CD4-positive, alpha-beta memory T cell (primary cell): ENCODE measurements around the gene NFATC1. TPM values are rescaled to one million over a fixed set of nuclear protein-coding genes. Genes with fewer than 3 reads are reported as not detected.

Experiments used
- CTCF ChIA-PET: fragments of 350-600 bp; sonication (Branson Sonifier 250); formaldehyde crosslinking; loops from one replicate; lab custom pipeline; 2021; ENCODE audit warnings: inconsistent platforms; ENCODE audit not compliant: partially characterized antibody; lab: Charles Lee
- POLR2A ChIA-PET: fragments of 350-600 bp; sonication (Branson Sonifier 250); formaldehyde crosslinking; loops from one replicate; lab custom pipeline; 2021; ENCODE audit not compliant: partially characterized antibody; lab: Charles Lee
- DNase-seq, 5 donors: peaks; one replicate each; pipeline versions ENCODE4 v3.0.0 to v3.0.0-alpha.2; 2020 to 2022; ENCODE audit warnings: mixed read lengths in 1 of 5
- H3K27ac ChIP-seq: one replicate; pipeline ENCODE4 v1.7.0; 2013; ENCODE audit warnings: low read depth, low read length
- H3K27me3 ChIP-seq: 2 replicates; pipeline ENCODE4 v1.7.0; 2013; ENCODE audit warnings: mild to moderate bottlenecking, low read length, moderate library complexity; ENCODE audit not compliant: insufficient read depth
- H3K36me3 ChIP-seq: 2 replicates; pipeline ENCODE4 v1.7.0; 2013; ENCODE audit warnings: mild to moderate bottlenecking, low read length, moderate library complexity; ENCODE audit not compliant: insufficient read depth
- H3K4me1 ChIP-seq: 2 replicates; pipeline ENCODE4 v1.7.0; 2013; ENCODE audit warnings: mild to moderate bottlenecking, low read length, moderate library complexity; ENCODE audit not compliant: insufficient read depth
- H3K4me3 ChIP-seq, 2 donors: one replicate each; pipeline ENCODE4 v1.7.0; 2013; ENCODE audit warnings: low read length in 2 of 2, mild to moderate bottlenecking in 1 of 2
- H3K9me3 ChIP-seq, 2 donors: one replicate each; pipeline ENCODE4 v1.7.0; 2013; ENCODE audit warnings: low read length in 2 of 2, control low read depth in 1 of 2; ENCODE audit not compliant: control insufficient read depth in 1 of 2
- H3K27ac Mint-ChIP-seq, 7 donors: one replicate each; pipeline ENCODE4 v1.8.0; 2020 to 2021; ENCODE audit warnings: mixed read lengths in 7 of 7, mild to moderate bottlenecking in 6 of 7, inconsistent platforms in 3 of 7, moderate library complexity in 3 of 7
- H3K27me3 Mint-ChIP-seq, 2 donors: one replicate each; pipeline ENCODE4 v1.8.0; 2020 to 2021; ENCODE audit warnings: mixed read lengths in 2 of 2
- H3K36me3 Mint-ChIP-seq, 2 donors: one replicate each; pipeline ENCODE4 v1.8.0; 2020 to 2021; ENCODE audit warnings: mixed read lengths in 2 of 2, inconsistent platforms in 1 of 2, mild to moderate bottlenecking in 1 of 2
- H3K4me1 Mint-ChIP-seq, 4 donors: one replicate each; pipeline ENCODE4 v1.8.0; 2020 to 2021; ENCODE audit warnings: mixed read lengths in 4 of 4, mild to moderate bottlenecking in 1 of 4
- H3K4me3 Mint-ChIP-seq, 8 donors: one replicate each; pipeline ENCODE4 v1.8.0; 2020 to 2021; ENCODE audit warnings: mixed read lengths in 8 of 8, mild to moderate bottlenecking in 7 of 8, moderate library complexity in 6 of 8, inconsistent platforms in 3 of 8
- H3K9me3 Mint-ChIP-seq, 8 donors: one replicate each; pipeline ENCODE4 v1.8.0; 2020 to 2021; ENCODE audit warnings: mixed read lengths in 8 of 8, mild to moderate bottlenecking in 5 of 8, inconsistent platforms in 3 of 8, moderate library complexity in 1 of 8
- intact Hi-C: fragments of 100-400 bp; cut with micrococcal nuclease; formaldehyde crosslinking; loops from one replicate; pipeline ENCODE4 v1.15.1; 2023
- polyA plus RNA-seq, 2 donors: library from polyadenylated mRNA; unstranded; fragments of 300-500 nt; fragmentation: Illumina TruSeq; gene quantifications; one replicate each; pipeline ENCODE4 v1.2.3, GENCODE V29; 2021
- total RNA-seq, 2 experiments: library from RNA; stranded (reverse); gene quantifications; one replicate each; pipeline ENCODE4 v1.2.3, GENCODE V29; 2021

NFATC1 gene
- total and polyA plus RNA-seq, 4 experiments from 2014 or later: 15.3 to 69.6 (median 54.9) TPM

GRCh38 chr18:79519751-79520477 lies 124.2 kb downstream of the NFATC1 start:
- peak; percentile 35 to 70 (median 55) for DNase-seq
- peaks cover 65 to 97% (median 79%) of the 10 kb centered on the region in 4 donors for H3K4me1 Mint-ChIP-seq
- peaks cover 4 to 13% of the 10 kb centered on the region in 2 donors for H3K36me3 Mint-ChIP-seq
- peaks cover 0 to 3% (median 0%) of the 10 kb centered on the region in 8 donors for H3K9me3 Mint-ChIP-seq
- no peaks in the 10 kb centered on the region for H3K27me3 Mint-ChIP-seq
- Histone ChIP-seq H3K27me3 (no peaks in the 10 kb centered on the region), H3K4me3 (peak overlapping the region in 1 of 2 donors; percentile 15), H3K36me3 (no peaks in the 10 kb centered on the region), H3K9me3 (no peaks in the 10 kb centered on the region), H3K4me1 (peaks cover 91% of the 10 kb centered on the region), H3K27ac (no peak overlapping the region)
- intact Hi-C loops: loop anchor here (5.0 to 10.0 kb wide), 4 partner anchors 55 to 512 kb away; partner anchors contain the start of genes ATP9B, HSBP1L1 and RBFA
- POLR2A ChIA-PET: interaction anchor here (1.2 to 5.9 kb wide), 4 partner anchors 14 to 127 kb away, joined by 3 to 44 read pairs (median 4); no protein-coding TSS in a partner anchor
- H3K27ac Mint-ChIP-seq: peak overlapping the region; percentile 84 to 99 (median 92)
- CTCF ChIA-PET: no interaction called here
- H3K4me3 Mint-ChIP-seq: peak overlapping the region; percentile 67 to 90 (median 78)

- Mint-ChIP-seq H3K4me1 (peaks cover 63 to 97% (median 79%) of the 10 kb centered on the region in 4 donors), H3K36me3 (peaks cover 4 to 13% of the 10 kb centered on the region in 2 donors), H3K9me3 (peaks cover 0 to 3% (median 0%) of the 10 kb centered on the region in 8 donors), H3K4me3 (peak overlapping the region; percentile 67 to 90 (median 78)), H3K27me3 (no peaks in the 10 kb centered on the region), H3K27ac (peak overlapping the region; percentile 82 to 99 (median 89))
- ChIA-PET CTCF (no interaction called here), POLR2A (interaction anchor here (1.2 to 5.9 kb wide), 4 partner anchors 15 to 128 kb away, joined by 3 to 44 read pairs (median 4); no protein-coding TSS in a partner anchor)
- no peaks in the 10 kb centered on the region for H3K9me3 ChIP-seq
- H3K4me3 ChIP-seq: no peak overlapping the region
- DNase-seq: no peak
- intact Hi-C loops: loop anchor here (5.0 to 10.0 kb wide), 4 partner anchors 56 to 512 kb away; partner anchors contain the start of genes ATP9B, HSBP1L1 and RBFA
- peaks cover 94% of the 10 kb centered on the region for H3K4me1 ChIP-seq
- H3K27ac ChIP-seq: no peak overlapping the region
- H3K27me3 ChIP-seq: no peaks in the 10 kb centered on the region
- no peaks in the 10 kb centered on the region for H3K36me3 ChIP-seq
Observed at GRCh38 chr18:79520478-79521390, 125.0 kb downstream of the NFATC1 start.

GRCh38 chr18:79521416-79522205 lies 125.9 kb downstream of the NFATC1 start:
- H3K9me3 ChIP-seq: no peaks in the 10 kb centered on the region
- POLR2A ChIA-PET: no interaction called here
- Mint-ChIP-seq H3K27ac (peak overlapping the region; percentile 97 to 99 (median 99)), H3K27me3 (no peaks in the 10 kb centered on the region), H3K36me3 (peaks cover 4 to 8% of the 10 kb centered on the region in 2 donors), H3K4me3 (peak overlapping the region; percentile 78 to 95 (median 92)), H3K4me1 (peaks cover 54 to 97% (median 73%) of the 10 kb centered on the region in 4 donors), H3K9me3 (peaks cover 0 to 3% (median 0%) of the 10 kb centered on the region in 8 donors)
- no peak for DNase-seq
- H3K27me3 ChIP-seq: no peaks in the 10 kb centered on the region
- H3K27ac ChIP-seq: peak overlapping the region; percentile 85
- CTCF ChIA-PET: no interaction called here
- peaks cover 85% of the 10 kb centered on the region for H3K4me1 ChIP-seq
- H3K36me3 ChIP-seq: no peaks in the 10 kb centered on the region
- intact Hi-C loops: loop anchor here (5.0 to 10.0 kb wide), 4 partner anchors 57 to 511 kb away; partner anchors contain the start of genes ATP9B, HSBP1L1 and RBFA
- peak overlapping the region in 1 of 2 donors; percentile 68 for H3K4me3 ChIP-seq

GRCh38 chr18:79522451-79523205 lies 126.9 kb downstream of the NFATC1 start:
- intact Hi-C loops: loop anchor here (1.0 to 10.0 kb wide), 6 partner anchors 58 to 510 kb away; partner anchors contain the start of genes ATP9B, CTDP1, HSBP1L1 and RBFA
- peak overlapping the region; percentile 24 to 68 for H3K4me3 ChIP-seq
- H3K27ac Mint-ChIP-seq: peak overlapping the region; percentile 97 to 99 (median 99)
- no peaks in the 10 kb centered on the region for H3K27me3 ChIP-seq
- peak; percentile 61 to 82 (median 67) for DNase-seq
- no peaks in the 10 kb centered on the region for H3K9me3 ChIP-seq
- peak overlapping the region; percentile 85 for H3K27ac ChIP-seq
- CTCF ChIA-PET: interaction anchor here (0.7 to 2.9 kb wide), 7 partner anchors 9 to 144 kb away, joined by 3 to 39 read pairs (median 7); partner anchors contain the start of gene NFATC1
- POLR2A ChIA-PET: interaction anchor here (0.8 to 2.9 kb wide), 10 partner anchors 15 to 156 kb away, joined by 3 to 173 read pairs (median 5); partner anchors contain the start of gene NFATC1
- H3K4me3 Mint-ChIP-seq: peak overlapping the region; percentile 86 to 95 (median 92)
- peaks cover 75% of the 10 kb centered on the region for H3K4me1 ChIP-seq
- peaks cover 48 to 92% (median 64%) of the 10 kb centered on the region in 4 donors for H3K4me1 Mint-ChIP-seq
- H3K36me3 ChIP-seq: peaks cover 7% of the 10 kb centered on the region
- H3K27me3 Mint-ChIP-seq: no peaks in the 10 kb centered on the region
- H3K9me3 Mint-ChIP-seq: peaks cover 0 to 3% (median 0%) of the 10 kb centered on the region in 8 donors
- H3K36me3 Mint-ChIP-seq: peaks cover 7 to 12% of the 10 kb centered on the region in 2 donors

DNA sequence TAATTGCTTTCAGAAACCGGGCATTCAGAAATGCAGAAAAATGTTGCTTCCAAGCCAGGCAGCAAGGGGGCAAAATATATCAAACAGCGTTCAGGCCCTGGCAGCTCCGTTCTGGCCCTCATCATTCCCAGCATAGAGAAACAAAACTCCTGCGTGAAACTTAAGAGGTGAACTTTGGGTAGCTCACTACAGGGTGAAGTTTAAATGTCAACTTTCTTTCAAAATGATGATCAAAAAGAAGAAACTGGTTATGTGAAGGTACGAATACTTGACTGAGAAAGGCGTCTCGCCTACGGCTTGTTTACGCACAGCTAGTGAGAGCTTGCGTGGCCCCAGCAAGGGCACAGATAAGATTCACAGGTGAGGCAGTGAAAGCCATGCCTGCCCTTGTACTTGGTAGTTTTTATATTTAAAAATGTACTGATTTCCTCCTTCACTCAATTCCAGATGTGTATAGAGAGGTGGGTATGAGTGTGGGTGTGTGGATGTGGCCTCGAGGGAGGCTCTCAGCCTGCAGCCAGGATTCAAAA lies 127.5 kb downstream of the NFATC1 start:
- peaks cover 0 to 3% (median 0%) of the 10 kb centered on the region in 8 donors for H3K9me3 Mint-ChIP-seq
- Histone ChIP-seq H3K9me3 (no peaks in the 10 kb centered on the region), H3K27me3 (no peaks in the 10 kb centered on the region), H3K4me1 (peaks cover 69% of the 10 kb centered on the region), H3K36me3 (peaks cover 13% of the 10 kb centered on the region), H3K4me3 (peak overlapping the region in 1 of 2 donors; percentile 68), H3K27ac (peak overlapping the region; percentile 85)
- POLR2A ChIA-PET: interaction anchor here (0.8 to 2.9 kb wide), 15 partner anchors 8 to 456 kb away, joined by 3 to 173 read pairs (median 4); partner anchors contain the start of gene NFATC1
- H3K27me3 Mint-ChIP-seq: no peaks in the 10 kb centered on the region
- intact Hi-C loops: loop anchor here (1.0 to 10.0 kb wide), 6 partner anchors 58 to 509 kb away; partner anchors contain the start of genes ATP9B, CTDP1, HSBP1L1 and RBFA
- peaks cover 13 to 18% of the 10 kb centered on the region in 2 donors for H3K36me3 Mint-ChIP-seq
- peak overlapping the region; percentile 97 to 99 (median 99) for H3K27ac Mint-ChIP-seq
- CTCF ChIA-PET: interaction anchor here (1.4 to 2.9 kb wide), 8 partner anchors 9 to 144 kb away, joined by 3 to 39 read pairs (median 7); partner anchors contain the start of gene NFATC1
- H3K4me3 Mint-ChIP-seq: peak overlapping the region; percentile 86 to 95 (median 92)
- DNase-seq: peak in 3 of 5 donors; percentile 72 to 84 (median 73)
- H3K4me1 Mint-ChIP-seq: peaks cover 42 to 88% (median 58%) of the 10 kb centered on the region in 4 donors
